PC-3 (cell line): ENCODE measurements around the gene CORO1C.

Source experiments
- CTCF ChIP-seq: fragments of 300-600 bp; sonication (generic); conservative IDR thresholded peaks from 2 replicates; pipeline ENCODE4 v1.5.1; 2017; ENCODE audit warnings: antibody characterized with exemption, low read depth, mild to moderate bottlenecking, low read length
- EZH2phosphoT487 ChIP-seq: fragments of 300-600 bp; sonication (generic); IDR thresholded peaks from 2 replicates; pipeline ENCODE4 v1.6.1; 2018; ENCODE audit warnings: mild to moderate bottlenecking, antibody characterized with exemption, low read length, borderline replicate concordance

DNA sequence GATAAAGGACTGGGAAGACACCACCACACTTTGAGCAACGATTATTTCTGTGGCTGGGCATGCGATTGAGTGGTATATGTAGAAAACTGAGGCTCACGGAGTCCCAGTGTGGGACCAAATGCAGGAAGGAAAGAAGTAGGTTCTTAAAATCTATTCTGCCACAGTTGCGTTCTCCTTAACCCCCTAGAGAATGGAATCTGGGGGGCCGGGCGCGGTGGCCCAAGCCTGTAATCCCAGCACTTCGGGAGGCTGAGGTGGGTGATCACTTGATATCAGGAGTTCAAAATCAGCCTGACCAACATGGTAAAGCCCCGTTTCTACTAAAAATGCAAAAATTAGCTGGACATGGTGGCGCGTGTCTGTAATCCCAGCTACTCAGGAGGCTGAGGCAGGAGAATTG, 29.9 kb upstream of the CORO1C start:
- TF ChIP-seq CTCF (no peak), EZH2phosphoT487 (no peak)
